GM21717 (cell line): ENCODE data around the gene STK32A.

ENCODE experiments used
- ATAC-seq: cut with Tn5 transposase; IDR thresholded peaks from one replicate; pipeline ENCODE4 v1.9.1; 2021; ENCODE audit warnings: mild to moderate bottlenecking, moderate library complexity; ENCODE audit not compliant: unreplicated experiment

The STK32A gene

DNA sequence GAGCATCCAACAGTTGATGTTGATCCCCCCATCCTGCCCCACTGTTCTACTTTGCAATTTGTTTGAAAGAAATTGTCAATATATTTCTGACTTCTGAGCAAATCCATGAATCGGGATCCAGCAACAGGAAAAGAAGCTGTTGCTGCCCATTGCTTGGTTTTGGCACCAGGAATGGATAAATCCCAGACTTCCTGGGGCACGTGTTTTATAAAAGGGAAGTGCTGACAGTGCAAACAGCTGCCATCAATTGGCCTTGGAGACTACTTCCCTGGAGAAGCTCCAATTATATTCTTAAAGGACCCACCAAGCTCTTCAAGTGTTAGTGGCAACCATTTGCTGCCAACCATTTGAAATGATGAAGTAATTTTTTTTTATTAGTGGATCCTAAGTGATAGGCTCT is 13.7 kb downstream of the STK32A start:
- no peak for ATAC-seq

GRCh38 chr5:147259837-147260236 is 25.0 kb downstream of the STK32A start:
- no peak for ATAC-seq

DNA sequence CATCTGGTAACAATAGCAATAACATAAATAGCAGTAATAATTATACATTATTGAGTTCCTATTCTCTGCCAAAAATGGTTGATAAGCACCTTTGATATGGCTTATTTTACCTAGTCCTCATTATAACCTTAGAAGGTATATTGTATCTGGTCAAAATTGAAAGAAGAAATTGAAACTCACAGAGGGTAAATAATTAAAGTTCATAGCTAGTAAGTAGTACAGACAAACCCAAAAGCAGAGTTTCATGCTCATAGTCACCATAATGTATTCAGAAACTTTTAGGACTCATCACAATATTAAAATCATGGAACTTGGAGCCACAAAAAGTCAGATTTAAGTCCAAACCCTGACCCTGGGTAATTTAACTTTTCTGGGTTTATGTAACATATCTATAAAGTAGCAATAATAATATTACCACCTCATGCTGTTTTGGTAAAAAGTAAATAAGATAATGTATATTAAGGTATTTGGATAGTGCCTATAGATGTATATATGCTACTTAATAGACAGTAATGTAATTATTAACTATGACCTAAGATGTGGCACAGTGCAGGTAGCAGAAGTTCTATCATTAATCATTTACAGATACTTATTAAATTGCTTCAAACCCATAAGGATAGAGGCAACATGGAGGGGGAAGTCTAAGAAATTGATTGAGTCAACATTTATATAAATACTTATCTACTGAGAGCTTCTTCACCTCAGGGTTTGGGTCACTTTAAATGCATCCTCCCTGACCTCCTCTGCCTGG is 32.4 kb downstream of the STK32A start:
- ATAC-seq: no peak

GRCh38 chr5:147276497-147276896 is 41.7 kb downstream of the STK32A start:
- no peak for ATAC-seq

DNA sequence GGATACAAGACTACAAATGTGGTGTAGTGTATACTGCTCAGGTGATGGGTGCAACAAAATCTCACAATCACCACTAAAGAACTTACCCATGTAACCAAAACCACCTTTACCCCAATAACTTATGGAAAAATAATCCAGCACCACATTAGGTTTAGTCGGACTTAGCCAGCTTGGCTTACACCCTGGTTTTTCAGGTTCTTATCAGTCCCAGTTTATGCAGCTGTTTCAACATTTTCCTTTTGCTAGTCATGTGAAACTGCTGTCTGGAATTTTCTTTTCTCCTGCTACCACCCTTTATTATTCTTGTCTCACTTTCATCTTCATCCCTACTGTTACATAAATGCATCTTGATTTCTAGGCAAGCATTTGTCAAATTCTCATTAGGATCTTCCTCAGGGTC is 51.5 kb downstream of the STK32A start:
- no peak for ATAC-seq

- ATAC-seq: no peak
Measured at GRCh38 chr5:147287110-147287509, 52.3 kb downstream of the STK32A start.

- no peak for ATAC-seq
Measured at GRCh38 chr5:147290261-147290660, 55.4 kb downstream of the STK32A start.

DNA sequence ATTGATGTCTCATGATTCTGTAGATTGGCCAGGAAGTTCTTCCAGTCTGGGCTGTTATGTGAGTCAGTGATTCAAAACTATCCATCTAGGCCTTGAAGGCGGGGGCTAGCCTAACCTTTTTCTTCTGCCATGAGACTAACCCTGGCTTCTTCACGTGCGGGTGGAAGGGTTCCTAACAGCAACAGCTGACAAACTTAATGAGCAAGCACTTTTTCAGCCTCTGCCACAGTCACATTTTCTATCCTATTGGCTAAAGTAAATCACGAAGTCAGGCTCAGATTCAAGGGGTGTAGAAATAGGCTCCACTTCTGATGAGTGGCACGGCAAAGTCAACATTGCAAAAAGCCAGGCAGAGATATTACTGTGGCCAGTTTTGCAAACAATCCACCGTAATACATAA is 68.4 kb downstream of the STK32A start:
- no peak for ATAC-seq

DNA sequence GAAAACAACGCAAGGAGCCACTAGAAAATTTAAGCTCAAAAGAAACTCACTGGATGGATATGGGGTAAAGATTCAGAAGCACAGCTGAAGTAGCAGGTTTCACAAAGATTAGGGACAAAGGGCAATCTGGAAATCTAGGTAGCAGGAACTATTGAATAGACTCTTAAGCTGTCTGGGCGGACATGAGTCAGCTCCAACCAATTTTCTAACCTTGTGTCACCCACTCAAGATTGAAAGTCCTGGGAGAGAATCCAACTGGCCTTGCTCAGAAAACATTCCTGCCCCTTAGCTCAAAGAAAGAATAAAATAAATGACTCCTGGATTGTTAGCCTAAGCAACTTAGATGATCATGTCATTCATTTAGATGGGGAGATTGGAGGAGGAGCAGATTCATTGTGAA is 69.2 kb downstream of the STK32A start:
- ATAC-seq: no peak

DNA sequence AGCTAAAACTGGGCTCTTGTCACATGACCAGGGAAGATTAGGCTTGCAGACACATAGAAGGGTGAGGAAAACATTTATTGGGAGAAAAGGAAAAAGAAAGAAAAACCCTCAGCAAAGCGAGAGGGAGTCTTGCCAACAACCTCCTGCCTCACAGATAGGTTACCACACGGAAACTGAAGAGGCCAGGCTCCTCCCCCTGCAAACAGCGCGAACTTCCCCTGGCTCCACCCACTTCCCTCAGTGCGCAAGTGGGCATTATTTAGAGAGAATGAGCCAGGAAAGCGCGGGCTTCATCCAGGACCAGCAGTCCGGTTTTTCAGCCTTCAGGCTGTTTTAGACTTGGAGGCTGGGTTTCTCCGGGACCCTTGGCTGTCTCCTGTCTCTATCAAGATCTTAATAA is 70.3 kb downstream of the STK32A start:
- ATAC-seq: no peak

GRCh38 chr5:147306351-147306750 is 71.5 kb downstream of the STK32A start:
- ATAC-seq: no peak

GRCh38 chr5:147307170-147307569 is 72.3 kb downstream of the STK32A start:
- ATAC-seq: no peak

- ATAC-seq: no peak
Measured at GRCh38 chr5:147309621-147310020, 74.8 kb downstream of the STK32A start.

- ATAC-seq: no peak
Measured at GRCh38 chr5:147310059-147310704, 75.4 kb downstream of the STK32A start.

DNA sequence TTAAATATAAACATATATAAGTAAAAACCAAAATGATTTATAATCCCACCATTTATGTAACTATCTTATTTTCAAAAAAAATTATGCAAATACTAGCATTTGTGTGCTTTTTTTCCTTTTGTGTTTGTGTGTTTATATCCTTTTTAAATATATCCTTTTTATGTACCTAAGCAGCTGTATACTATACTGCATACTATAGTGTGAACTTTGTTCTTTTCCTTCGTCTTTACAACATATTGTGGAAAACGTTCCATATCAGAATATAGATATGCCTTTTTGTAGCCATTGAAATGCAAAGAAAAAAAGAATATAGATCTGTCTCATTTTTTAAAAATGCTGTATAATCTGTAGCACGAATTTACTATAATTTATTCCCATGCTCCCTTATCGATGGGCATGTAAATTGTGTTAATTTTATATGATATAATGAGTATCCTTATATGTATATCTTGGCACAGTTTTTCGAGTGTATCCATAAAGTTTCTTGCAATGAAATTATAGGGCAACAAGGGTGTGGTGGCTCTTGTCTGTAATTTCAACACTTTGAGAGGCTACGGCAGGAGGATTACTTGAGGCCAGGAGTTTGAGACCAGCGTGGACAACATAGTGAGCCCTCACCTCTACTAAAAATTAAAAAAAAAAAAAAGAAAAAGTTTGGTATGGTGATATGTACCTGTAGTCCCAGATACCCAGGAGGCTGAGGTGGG is 83.3 kb downstream of the STK32A start:
- no peak for ATAC-seq

DNA sequence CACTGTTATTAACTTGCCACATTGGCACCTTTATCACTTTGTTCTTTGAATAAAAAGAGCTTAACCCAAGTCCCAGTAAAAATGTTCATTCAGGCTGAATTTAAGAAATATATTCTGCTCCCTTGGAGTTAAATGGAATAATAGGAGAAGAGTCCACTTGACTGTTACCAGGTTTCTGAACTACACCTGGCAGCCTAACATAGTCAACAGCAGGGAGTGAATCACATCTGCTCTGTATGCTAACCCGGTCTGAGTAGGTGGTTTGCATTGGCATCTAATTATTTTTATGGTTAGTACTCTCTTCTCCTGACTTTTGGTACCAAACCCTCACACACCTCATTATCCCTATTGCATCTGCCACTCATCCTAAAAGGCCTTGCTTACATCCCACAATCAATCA is 86.7 kb downstream of the STK32A start:
- ATAC-seq: no peak

- ATAC-seq: no peak
Measured at GRCh38 chr5:147327421-147327820, 92.6 kb downstream of the STK32A start.

DNA sequence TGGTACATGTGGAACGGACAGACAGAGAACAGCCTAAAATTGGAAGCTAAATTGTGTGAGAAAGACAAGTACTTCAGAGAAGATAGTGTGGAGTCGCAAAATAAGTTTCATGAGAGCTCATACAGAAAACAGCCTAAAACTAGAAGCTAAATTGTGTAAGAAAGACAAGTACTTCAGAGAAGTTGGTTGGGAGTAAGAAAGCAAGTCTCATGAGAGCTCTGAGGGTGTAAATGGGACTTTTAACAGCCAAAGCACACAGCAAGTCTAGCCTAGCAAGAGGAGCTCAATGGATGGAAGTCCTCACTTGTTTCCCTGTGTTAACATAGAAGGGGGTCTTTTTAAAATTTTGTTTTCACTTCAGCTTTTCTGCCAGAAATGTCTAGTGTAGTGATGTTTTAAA is 93.1 kb downstream of the STK32A start:
- ATAC-seq: no peak

DNA sequence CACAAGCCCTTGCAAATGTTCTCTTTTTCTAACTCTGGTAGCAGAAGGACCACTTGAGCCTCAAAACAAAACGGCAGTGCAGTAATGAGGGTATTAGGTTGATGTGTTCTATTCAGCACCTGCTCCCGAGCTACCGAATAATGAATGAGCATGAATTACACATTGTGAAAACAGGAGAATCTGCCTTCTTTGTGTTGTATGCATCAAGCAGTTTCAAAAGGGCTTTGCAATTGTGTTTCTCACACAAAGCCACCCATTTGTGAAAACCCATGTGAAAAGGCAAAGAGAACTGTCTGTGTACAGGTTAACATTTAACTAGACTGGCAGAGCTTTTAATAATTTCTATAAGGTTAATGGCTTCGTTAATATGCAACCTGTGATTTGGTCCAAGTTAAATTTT is 97.8 kb downstream of the STK32A start:
- ATAC-seq: no peak

DNA sequence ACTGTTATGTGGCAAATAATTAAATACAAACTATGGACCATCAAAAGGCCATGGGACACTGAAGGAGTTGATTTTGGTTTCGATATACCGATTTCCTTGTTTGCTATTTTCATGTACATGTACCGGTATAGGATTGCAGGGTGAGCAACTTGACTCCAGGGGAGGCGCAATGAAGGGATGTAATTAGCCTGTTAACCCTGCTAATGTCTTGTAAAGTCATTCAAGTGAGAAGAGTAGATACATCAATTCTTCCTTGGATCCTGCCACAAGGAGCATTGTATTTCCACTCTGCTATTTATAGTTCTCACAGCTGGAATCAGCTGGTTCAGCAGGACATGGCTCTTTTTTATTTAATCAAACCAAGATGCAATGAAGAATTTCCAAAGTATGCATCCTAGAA is 102.0 kb downstream of the STK32A start:
- ATAC-seq: no peak

DNA sequence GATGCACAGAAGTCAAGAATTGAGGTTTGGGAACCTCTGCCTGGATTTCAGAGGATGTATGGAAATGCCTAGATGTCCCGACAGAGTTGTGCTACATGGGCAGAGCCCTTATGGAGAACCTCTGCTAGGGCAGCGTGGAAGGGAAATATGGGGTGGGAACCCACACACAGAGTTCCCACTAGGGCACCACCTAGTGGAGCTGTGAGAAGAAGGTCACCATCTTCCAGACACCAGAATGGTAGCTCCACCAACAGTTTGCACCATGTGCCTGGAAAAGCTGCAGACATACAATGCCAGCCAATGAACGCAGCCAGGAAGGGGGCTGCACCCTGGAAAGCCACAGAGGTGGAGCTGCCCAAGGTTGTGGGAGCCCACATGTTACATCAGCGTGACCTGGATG is 104.5 kb downstream of the STK32A start:
- no peak for ATAC-seq

DNA sequence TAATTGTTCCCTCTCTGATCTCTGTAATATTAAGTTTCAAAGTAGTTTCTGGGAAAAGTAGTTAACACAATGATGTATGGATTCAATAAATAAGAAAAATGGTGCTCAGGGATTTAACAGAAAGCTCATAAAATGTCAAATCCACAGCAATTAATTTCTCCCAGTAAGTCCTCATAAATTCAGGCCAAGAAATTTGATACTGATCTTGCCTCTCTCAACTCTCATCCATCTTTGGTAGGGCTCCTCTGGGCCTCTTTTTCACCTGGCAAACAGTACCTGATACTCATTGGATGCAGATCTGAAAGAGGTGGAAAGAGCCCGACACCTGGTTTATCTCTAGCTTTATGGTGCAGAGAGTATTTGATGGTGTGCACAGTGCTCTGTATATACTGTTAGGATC is 106.1 kb downstream of the STK32A start:
- no peak for ATAC-seq
